HG03139 (cell line): ENCODE results near the gene DCLRE1B.
A peak's percentile ranks its signal among the peaks of the same experiment; 100 is the strongest.

Experiments used
- ATAC-seq: cut with Tn5 transposase; IDR thresholded peaks from one replicate; pipeline ENCODE4 v1.9.1; 2021; ENCODE audit not compliant: unreplicated experiment

Gene DCLRE1B

DNA sequence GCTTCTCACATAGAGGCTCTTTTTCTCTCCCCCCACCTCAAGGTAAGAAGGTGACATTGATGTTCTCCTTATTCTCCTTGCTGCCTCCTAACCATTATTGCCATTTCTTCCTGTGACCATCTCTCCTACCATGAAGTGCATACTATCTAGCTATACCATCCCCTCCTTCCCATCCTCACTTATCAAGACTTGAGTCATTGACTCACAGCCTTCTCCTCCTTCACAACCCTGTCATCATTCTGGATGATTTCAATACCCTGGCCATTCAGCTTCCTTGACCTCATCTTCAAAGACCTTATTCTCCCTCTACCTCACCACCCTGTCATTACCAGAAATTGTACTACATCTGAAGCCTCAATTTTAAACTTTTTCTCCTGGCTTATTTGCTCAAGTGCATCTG lies 13.1 kb downstream of the DCLRE1B start:
- no peak for ATAC-seq

DNA sequence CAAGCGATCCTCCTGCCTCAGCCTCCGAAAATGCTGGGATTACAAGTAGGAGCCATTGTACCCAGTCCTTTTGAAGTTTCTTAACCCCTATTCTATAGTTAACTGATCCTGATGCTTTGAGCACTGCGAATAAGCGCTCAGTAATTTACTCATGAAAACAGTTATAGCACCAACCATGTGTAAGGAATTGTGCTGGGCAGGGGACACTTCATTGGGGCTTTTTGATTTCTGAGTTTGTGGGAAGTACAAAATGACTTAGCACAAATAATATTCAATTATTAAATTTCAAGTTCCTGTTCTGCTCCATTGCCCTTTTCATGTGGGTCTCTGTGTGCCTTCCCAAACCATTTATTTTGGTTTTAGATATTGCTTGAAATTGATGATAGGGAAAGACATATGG lies 17.8 kb downstream of the DCLRE1B start:
- no peak for ATAC-seq

DNA sequence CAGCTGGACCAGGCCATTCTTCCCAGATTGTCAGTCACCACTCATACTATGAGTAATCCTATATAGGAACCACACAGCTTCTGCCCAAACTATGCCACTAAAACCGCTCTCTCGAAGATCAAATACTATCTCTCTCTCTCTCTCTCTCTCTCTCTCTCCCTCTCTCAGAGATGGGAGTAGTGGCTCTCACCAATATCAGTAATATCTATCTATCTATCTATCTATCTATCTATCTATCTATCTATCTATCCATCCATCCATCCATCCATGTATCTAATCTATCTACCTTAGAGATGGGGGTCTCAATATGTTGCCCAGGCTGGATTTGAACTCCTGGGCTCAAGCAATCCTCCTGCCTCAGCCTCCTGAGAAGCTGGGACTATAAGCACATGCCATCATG lies 19.3 kb downstream of the DCLRE1B start:
- no peak for ATAC-seq

DNA sequence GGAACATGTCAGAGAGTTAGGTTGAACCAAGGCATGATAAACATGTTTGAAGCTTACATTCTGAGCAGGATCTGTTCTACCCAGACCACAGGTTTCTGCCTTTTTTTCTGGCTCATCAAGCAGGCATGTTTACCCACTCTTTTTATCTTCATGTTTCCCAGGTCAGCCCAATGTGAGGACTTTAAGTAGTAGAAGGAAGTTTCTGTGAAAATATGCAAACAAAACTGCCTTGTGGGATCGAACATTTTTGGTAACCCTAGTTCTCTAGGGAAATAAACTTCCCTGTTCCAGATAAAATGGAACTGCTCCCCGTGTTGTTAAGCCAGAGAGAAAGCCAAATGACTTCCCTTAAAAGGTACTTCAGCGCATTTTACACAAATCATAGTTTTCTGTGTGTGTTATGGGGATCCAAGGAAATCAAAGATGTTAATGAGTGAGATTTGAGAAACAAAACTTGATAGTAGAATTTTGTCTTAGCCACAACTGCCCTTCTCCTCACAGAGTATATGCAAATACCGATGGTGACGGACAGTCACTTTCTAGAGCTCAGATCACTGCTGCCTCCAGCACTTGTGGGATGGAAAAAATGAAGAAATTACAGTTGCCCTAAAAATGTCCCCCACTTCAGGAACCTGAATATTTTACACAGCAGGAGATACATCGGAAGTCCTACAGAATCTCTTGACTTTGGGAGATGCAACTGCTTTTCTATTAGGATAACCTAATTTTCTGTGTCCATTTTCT lies 23.2 kb downstream of the DCLRE1B start:
- ATAC-seq, result no peak

DNA sequence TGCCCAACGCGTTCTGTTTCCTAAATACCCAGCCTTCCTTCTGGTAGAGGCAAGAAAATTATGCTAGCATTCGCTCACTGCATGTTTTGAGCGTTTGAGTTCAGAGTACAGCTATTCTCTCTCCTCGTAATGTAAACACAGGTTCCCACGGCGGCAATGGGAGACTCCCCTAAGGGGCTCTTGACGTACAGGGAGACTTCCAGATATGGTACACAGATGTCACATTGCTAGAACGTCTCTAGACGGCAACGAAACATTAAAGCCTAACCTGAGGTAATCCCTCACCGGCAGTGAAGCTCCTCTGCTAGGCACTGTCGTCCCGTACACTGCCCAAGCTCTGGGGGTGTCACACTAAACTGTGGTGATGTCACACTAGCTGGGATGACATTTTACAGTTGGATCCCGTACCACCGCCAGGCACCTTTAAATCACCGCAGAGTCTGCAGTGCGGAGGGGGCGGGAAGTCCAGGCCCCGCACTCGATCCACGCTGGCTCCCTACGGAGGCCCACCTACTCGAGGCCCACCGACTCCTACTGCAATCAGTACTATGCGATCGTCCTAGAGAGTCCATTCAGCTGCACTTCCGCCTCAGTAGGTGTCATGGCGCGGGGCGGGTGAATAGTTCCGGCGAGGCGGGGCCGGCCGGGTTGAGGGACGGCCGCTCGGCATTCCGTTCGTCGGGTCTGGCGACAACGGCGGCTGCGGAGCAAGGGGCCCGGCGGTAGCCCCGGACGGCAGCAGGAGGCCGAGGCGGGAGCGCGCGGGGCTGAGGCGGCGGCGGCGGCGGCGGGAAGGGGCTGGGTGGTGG lies 24.0 kb downstream of the DCLRE1B start, which contains the start of gene HIPK1:
Gene HIPK1, plus strand, starts transcription at position 384 of the 809 bp plus-strand sequence.
- ATAC-seq, result peak; percentile 61

DNA sequence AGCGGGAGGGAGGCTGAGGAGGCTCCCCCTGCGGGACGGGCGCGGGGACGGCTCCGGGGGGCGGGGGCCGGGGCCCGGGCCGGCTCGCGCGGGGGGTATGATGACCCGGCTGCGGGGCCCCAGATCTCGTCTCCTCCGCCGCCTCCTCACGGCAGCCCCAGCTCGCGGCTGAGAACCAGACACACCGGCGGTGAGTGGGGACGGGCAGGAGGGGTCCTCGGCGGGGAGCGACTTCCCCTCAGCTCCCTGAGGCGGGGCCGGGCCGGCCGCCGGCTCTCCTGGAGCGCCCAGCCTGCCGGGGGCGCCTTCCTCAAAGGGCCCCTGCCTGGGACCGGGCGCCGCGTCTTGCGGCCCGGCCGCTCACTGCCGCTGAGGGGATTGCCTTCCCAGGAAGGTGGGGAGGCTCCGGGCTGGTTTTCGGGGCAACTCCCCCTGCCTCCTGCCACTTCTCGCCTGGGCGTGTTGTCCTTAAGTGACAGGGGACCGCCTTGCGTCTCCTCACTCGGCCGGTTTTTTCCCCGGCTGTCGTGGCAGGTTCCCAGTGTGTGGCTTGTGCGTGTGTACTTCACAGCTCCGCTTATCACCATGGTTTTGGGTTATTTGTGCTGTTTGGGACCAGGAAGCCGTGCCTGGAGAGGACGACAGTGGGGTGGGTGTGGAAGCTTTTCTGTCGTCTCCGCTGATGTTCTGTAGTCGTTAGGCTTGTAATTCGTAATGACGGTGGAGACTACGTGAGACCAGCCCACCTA lies 24.8 kb downstream of the DCLRE1B start:
- peak; percentile 25 for ATAC-seq

DNA sequence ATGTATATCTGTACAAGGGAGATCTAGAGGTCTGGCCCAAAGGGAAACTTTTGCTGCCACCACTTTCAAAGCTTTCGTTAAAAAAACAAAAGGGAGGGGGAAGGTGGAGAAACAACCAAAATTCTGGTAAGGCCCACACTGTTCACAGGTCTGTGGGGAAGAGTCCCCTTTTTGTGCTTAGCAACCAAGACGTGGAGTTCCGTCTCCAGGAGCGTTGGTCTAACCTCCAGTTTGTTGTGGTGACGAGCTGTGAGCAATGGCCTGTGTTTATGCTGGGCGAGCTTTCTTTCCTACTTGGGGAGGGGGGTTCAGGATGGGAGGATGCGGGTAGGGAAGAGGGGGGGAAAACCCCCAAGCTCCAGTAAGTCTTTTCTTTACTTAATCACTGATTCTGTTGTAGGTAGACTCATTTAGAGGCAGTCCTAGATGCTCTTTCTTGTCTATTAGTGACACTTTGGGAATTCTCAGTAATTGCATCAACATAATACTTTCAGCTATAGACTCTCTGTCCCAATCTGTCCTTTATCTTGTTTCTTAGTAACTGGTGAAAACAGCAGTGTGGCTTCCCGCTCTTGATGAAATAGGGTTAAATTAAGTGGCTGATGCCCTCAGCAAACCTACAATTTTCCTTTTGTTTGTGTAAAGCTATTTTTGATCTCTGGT lies 25.5 kb downstream of the DCLRE1B start:
- peak; percentile 28 for ATAC-seq

DNA sequence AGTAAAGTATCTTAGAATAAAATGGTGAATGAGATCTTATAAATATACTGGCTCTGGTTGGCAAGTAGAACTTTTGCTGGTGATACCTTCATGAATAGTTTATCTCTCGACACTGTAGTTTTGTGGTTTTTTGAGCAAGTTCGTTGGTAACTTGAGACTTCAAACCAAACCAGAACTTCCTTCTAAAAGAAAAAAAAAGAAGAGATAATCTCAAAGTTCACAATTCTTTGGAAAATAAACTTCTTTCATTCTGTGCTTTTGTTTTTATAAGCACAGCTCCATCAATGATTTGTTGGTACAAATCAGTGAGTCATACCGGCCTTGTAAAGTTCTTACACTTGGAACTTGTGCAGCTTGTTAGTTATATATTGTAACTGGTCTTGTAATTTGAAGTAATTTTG lies 26.3 kb downstream of the DCLRE1B start:
- no peak for ATAC-seq

DNA sequence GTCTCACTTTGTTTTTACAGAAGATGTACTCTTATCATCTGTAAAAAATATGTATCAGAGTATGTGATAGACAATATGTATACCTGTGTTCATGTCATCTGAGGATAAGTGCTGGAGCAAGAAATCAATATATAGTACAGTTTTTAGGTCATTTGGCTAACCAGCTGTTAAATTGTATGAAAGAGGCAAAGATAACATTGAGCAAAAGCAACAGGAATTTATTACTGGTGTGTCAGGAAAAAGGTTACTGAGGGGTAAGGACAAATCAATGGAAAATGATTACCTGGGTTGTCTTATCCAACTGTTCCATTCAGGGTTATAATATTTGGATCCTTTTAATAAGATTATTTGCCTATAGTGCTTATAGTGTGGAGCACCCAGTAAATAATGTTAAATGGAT lies 28.9 kb downstream of the DCLRE1B start:
- ATAC-seq, result no peak

DNA sequence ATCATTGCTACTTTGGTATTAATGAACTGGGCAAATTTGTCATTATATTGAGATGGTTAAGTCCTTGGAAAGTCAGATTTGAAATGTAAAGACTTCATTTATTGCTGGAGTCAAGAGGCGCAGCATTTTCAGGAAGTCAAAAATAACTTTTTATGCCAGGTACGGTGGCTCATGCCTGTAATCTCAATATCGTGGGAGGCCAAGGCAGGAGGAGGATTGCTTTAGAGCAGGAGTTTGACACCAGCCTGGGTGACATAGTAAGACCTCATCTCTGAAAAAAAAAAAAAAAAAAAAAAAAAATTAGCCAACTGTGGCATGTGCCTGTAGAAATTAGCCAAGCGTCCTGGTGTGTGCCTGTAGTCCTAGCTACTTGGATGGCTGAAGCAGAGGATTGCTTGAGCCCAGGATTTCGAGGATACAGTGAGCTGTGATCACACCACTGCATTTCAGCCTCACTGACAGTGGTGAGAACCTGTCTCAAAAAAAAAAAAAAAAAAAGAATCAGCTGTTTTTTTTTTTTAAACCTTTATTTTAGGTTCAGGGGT lies 29.5 kb downstream of the DCLRE1B start:
- ATAC-seq, result no peak

DNA sequence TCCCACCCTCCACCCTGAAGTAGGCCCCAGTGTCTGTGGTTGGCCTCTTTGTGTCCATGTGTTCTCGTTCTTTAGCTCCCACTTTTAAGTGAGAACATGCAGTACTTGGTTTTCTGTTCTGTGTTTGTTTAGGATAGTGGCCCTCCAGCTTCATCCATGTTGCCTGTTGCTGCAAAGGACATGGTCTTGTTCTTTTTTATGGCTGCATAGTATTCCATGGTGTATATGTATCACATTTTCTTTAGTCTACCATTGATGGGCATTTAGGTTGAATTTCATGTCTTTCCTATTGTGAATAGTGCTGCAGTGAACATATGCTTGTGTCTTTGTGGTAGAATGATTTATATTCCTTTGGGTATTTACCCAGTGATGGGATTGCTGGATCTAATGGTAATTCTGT lies 30.1 kb downstream of the DCLRE1B start:
- ATAC-seq, result no peak

DNA sequence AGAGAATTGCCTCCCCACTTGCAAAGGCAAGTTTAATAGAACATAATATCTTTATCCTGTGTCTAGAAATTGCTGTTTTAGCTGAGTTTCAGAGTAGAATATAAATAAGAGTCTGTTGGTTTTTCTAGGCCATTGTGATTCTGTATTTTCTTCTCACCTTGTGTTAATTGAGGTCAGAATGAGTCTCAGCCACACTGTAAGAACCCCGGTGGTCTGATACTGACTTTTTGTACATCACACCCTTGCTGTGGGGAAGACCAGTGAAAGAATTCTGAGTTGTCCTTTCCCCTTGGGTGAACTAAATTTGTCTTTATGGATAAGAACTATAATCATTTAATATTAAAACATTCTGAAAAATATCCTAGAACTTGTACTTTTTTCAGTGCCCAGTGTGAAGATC lies 30.8 kb downstream of the DCLRE1B start:
- ATAC-seq, result no peak

DNA sequence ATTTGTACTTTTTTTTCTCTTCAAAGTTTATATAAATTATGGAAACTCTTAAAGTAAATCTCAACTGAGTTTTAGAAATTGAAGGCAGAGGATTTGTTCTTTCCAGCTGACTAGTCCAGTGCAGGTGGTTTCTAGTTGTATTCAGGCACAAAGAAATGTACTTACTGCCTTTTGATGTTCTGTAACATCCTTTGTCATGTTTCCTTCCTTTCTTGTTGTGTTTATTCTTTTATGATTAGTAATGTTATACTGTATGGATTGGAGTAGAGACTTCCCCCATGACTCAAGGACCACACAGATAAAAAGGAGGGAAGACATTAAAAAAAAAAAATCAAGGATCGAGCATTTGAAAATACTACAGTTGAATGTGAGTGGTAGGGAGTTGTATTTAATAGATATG lies 32.0 kb downstream of the DCLRE1B start:
- no peak for ATAC-seq

DNA sequence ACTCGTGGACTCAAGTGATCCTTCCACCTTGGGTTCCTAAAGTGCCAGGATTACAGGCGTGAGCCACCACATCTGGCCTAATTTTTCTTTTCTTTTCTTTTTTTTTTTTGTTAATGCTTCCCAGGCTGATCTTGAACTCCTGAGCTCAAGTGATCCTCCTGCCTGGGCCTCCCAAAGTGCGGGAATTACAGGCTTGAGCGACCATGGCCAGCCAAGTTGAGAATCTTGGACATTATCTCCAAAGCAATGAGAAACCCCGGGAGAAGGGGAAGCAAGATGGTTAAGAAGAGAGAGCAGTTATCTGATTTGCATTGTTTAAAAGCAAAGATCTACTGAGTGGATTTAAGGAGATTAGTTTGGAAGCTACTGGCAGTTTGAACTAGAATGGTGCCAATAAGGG lies 33.1 kb downstream of the DCLRE1B start:
- no peak for ATAC-seq

DNA sequence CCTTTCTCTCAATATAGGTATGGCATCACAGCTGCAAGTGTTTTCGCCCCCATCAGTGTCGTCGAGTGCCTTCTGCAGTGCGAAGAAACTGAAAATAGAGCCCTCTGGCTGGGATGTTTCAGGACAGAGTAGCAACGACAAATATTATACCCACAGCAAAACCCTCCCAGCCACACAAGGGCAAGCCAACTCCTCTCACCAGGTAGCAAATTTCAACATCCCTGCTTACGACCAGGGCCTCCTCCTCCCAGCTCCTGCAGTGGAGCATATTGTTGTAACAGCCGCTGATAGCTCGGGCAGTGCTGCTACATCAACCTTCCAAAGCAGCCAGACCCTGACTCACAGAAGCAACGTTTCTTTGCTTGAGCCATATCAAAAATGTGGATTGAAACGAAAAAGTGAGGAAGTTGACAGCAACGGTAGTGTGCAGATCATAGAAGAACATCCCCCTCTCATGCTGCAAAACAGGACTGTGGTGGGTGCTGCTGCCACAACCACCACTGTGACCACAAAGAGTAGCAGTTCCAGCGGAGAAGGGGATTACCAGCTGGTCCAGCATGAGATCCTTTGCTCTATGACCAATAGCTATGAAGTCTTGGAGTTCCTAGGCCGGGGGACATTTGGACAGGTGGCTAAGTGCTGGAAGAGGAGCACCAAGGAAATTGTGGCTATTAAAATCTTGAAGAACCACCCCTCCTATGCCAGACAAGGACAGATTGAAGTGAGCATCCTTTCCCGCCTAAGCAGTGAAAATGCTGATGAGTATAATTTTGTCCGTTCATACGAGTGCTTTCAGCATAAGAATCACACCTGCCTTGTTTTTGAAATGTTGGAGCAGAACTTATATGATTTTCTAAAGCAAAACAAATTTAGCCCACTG lies 35.5 kb downstream of the DCLRE1B start:
- no peak for ATAC-seq

DNA sequence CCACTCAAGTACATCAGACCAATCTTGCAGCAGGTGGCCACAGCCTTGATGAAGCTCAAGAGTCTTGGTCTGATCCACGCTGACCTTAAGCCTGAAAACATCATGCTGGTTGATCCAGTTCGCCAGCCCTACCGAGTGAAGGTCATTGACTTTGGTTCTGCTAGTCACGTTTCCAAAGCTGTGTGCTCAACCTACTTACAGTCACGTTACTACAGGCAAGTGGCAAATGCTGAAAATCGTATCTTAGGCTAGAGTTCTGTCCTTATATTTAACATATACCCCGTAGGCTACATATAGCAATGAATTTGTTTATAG lies 36.1 kb downstream of the DCLRE1B start:
- no peak for ATAC-seq

DNA sequence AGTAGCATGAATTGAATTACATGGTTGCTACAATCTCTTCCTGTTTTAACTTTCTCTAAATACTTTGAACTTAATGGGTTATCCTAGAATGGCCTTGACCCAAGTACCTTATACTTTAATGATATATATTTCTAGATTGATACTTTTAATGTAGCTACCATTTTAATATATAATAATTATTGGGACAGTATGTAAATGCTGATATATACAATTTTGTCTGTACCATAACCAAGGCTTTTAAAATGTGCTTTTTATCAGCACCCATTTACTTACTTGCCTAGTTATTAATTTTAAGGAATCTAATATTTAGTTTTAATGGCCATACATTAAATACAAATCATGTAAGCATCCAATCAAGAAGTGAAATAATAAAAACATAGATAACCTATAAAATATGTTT lies 37.4 kb downstream of the DCLRE1B start:
- ATAC-seq, result no peak

DNA sequence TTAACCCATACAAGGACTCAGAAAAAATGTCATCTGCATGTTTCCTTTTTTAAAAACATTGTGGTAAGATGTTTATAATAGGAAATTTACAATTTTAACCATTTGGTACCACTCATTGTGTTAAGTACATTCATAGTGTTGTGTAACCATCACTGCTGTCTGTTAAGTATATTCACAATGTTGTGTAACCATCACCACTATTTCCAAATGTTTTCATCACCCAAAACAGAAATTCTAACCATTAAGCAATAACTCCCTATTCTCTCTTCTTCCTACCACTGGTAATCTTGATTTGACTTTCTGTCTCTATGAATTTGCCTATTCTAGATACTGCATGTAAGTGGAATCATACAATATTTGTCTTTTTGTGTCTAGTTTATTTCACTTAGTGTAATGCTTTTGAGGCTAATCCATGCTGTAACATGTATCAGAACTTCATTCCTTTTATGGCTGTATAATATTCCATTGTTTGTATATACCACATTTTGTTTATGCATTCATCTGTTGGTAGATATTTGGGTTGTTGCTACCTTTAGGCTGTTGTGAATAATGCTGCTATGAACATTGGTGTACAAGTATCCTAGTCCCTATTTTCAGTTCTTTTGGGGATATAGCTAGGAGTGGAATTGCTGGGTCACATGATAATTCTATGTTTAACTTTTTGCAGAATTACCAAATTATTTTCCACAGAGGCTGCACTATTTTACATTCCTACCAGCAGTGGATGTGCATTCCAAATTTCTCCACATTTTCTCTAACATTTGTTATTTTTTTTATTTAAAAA lies 38.1 kb downstream of the DCLRE1B start:
- ATAC-seq, result no peak

DNA sequence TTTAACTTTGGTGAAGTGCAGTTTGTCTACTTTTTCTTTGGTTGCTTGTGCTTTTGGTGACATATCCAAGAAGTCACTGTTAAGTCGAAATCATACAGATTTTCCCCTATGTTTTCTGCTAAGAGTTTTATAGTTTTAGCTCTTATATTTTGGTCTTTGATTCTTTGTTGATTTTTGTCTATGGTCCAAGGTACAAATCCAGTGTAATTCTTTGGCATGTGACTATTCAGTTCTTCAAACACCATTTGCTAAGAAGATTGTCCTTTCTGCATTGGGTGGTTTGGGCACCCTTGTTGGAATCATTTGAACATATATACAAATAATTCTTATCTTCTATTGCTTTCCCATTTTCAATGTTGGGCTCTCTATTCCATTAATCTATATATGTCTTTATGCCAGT lies 40.2 kb downstream of the DCLRE1B start:
- no peak for ATAC-seq
